ENCODE measurements around the gene IQCK. TPM values are rescaled to one million over a fixed set of nuclear protein-coding genes. Genes with fewer than 3 reads are reported as not detected.
A peak's percentile ranks its signal among the peaks of the same experiment; 100 is the strongest.

IQCK gene
- polyA plus RNA-seq, 3 donors: 0.52 to 1.2 (median 0.58) TPM

GRCh38 chr16:19872179-19872863, 154.2 kb downstream of the IQCK start:
- peaks cover 11% of the 10 kb centered on the region for H3K4me1 Mint-ChIP-seq
- H3K27me3 ChIP-seq (ENCODE audit: control insufficient read depth in 2 of 2, insufficient read depth in 2 of 2, low read length in 2 of 2): peaks cover 0 to 2% of the 10 kb centered on the region in 2 donors
- H4K20me1 ChIP-seq (ENCODE audit: insufficient read depth, low read length): no peaks in the 10 kb centered on the region
- intact Hi-C loops (cut with micrococcal nuclease): no loop called here
- peak overlapping the region in 1 of 7 donors; percentile 68 for H3K27ac Mint-ChIP-seq
- DNase-seq: no peak
- peaks cover 0 to 5% (median 0%) of the 10 kb centered on the region in 7 donors for H3K9me3 Mint-ChIP-seq
- H2AFZ ChIP-seq (ENCODE audit: insufficient read depth, low read depth, low read length, poor library complexity, severe bottlenecking): no peak overlapping the region
- TF ChIP-seq CTCF (IDR thresholded peaks at IDR 0.05): no peak
- no peak overlapping the region for H3K27ac ChIP-seq (ENCODE audit: low read depth in 1 of 2, low read length in 2 of 2)
- H3K79me2 ChIP-seq (ENCODE audit: insufficient read depth, low read length): no peaks in the 10 kb centered on the region
- 89% methylated on average over 23 of the region's 33 CpGs for WGBS (ENCODE audit: insufficient coverage)
- no peaks in the 10 kb centered on the region for H3K9me3 ChIP-seq (replicated peaks in 1 of 2; ENCODE audit: control insufficient read depth in 1 of 2, insufficient read depth in 1 of 2, low read length in 2 of 2)
- no peak overlapping the region for H3K4me3 Mint-ChIP-seq
- no peaks in the 10 kb centered on the region for H3K4me1 ChIP-seq (ENCODE audit: control insufficient read depth in 1 of 2, insufficient read depth in 2 of 2, low read length in 2 of 2)
- no peak overlapping the region for H3K9ac ChIP-seq (ENCODE audit: insufficient read depth, low read length, poor library complexity, severe bottlenecking)
- H3K4me2 ChIP-seq (replicated peaks; ENCODE audit: extremely low read depth, low read length, poor library complexity, severe bottlenecking): no peak overlapping the region
- peaks cover 4 to 9% (median 9%) of the 10 kb centered on the region in 3 donors for H3K27me3 Mint-ChIP-seq (ENCODE audit: low read depth in 3 of 3)
- no peak overlapping the region for H3K4me3 ChIP-seq (replicated peaks in 1 of 3; ENCODE audit: low read depth in 2 of 3, low read length in 3 of 3)
- no peaks in the 10 kb centered on the region for H3K36me3 Mint-ChIP-seq
- no peaks in the 10 kb centered on the region for H3K36me3 ChIP-seq (replicated peaks in 1 of 2; ENCODE audit: control insufficient read depth in 1 of 2, insufficient read depth in 2 of 2, low read length in 2 of 2)

DNA sequence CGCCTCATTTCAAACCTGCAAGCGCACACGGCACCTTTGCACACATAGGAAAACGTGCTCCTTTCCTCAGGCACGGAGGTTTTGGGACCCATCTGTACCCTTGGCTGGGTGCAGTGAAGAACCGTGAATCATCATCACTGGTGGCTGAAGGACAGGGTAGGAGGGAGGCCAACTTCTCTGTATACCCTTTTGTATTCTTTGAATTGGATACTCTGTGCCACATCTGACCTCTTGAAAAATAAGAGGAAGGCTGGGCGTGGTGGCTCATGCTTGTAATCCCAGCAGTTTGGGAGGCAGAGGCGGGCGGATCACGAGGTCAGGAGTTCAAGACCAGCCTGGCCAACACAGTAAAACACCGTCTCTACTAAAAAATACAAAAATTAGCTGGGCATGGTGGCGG, 154.9 kb downstream of the IQCK start:
- H3K27me3 ChIP-seq (ENCODE audit: control insufficient read depth in 2 of 2, insufficient read depth in 2 of 2, low read length in 2 of 2): peaks cover 0 to 2% of the 10 kb centered on the region in 2 donors
- no peak overlapping the region for H2AFZ ChIP-seq (ENCODE audit: insufficient read depth, low read depth, low read length, poor library complexity, severe bottlenecking)
- H3K27ac Mint-ChIP-seq: peak overlapping the region in 1 of 7 donors; percentile 69
- H3K79me2 ChIP-seq (ENCODE audit: insufficient read depth, low read length): no peaks in the 10 kb centered on the region
- intact Hi-C loops (cut with micrococcal nuclease): no loop called here
- H3K4me3 ChIP-seq (replicated peaks in 1 of 3; ENCODE audit: low read depth in 2 of 3, low read length in 3 of 3): no peak overlapping the region
- H3K4me1 ChIP-seq (ENCODE audit: control insufficient read depth in 1 of 2, insufficient read depth in 2 of 2, low read length in 2 of 2): no peaks in the 10 kb centered on the region
- TF ChIP-seq CTCF (IDR thresholded peaks at IDR 0.05): no peak
- peaks cover 11% of the 10 kb centered on the region for H3K4me1 Mint-ChIP-seq
- no peaks in the 10 kb centered on the region for H3K36me3 Mint-ChIP-seq
- DNase-seq: no peak
- WGBS (ENCODE audit: insufficient coverage): 75% methylated on average over 4 of the region's 12 CpGs
- H3K27me3 Mint-ChIP-seq (ENCODE audit: low read depth in 3 of 3): peaks cover 4 to 9% (median 9%) of the 10 kb centered on the region in 3 donors
- H3K36me3 ChIP-seq (replicated peaks in 1 of 2; ENCODE audit: control insufficient read depth in 1 of 2, insufficient read depth in 2 of 2, low read length in 2 of 2): no peaks in the 10 kb centered on the region
- H3K4me2 ChIP-seq (replicated peaks; ENCODE audit: extremely low read depth, low read length, poor library complexity, severe bottlenecking): no peak overlapping the region
- no peaks in the 10 kb centered on the region for H3K9me3 ChIP-seq (replicated peaks in 1 of 2; ENCODE audit: control insufficient read depth in 1 of 2, insufficient read depth in 1 of 2, low read length in 2 of 2)
- peaks cover 0 to 5% (median 0%) of the 10 kb centered on the region in 7 donors for H3K9me3 Mint-ChIP-seq
- no peak overlapping the region for H3K27ac ChIP-seq (ENCODE audit: low read depth in 1 of 2, low read length in 2 of 2)
- H3K4me3 Mint-ChIP-seq: no peak overlapping the region
- no peak overlapping the region for H3K9ac ChIP-seq (ENCODE audit: insufficient read depth, low read length, poor library complexity, severe bottlenecking)
- H4K20me1 ChIP-seq (ENCODE audit: insufficient read depth, low read length): no peaks in the 10 kb centered on the region
